HEK293T (cell line): ENCODE data around the gene PLEKHA5.

Experiments
- CTCF ChIA-PET: fragments of 350-600 bp; formaldehyde crosslinking; extraction: SDS; loops from one replicate; lab custom pipeline; 2021; ENCODE audit warnings: antibody characterized with exemption, inconsistent platforms; lab: Yijun Ruan, JAX
- POLR2A ChIA-PET: fragments of 350-600 bp; formaldehyde crosslinking; extraction: SDS; loops from one replicate; lab custom pipeline; 2020; ENCODE audit warnings: antibody characterized with exemption, inconsistent platforms; lab: Yijun Ruan, JAX
- DNase-seq: peaks from one replicate; pipeline ENCODE4 v3.0.0; 2012; ENCODE audit warnings: mixed read lengths; ENCODE audit errors: extremely low spot score
- ARNT ChIP-seq: fragments of 450-650 bp; IDR thresholded peaks from 2 replicates; pipeline ENCODE4 v1.6.1; 2017; ENCODE audit warnings: mild to moderate bottlenecking
- BHLHE40 ChIP-seq: fragments of 450-650 bp; IDR thresholded peaks from 2 replicates; pipeline ENCODE4 v1.6.1; 2016; ENCODE audit warnings: mild to moderate bottlenecking, moderate library complexity, borderline replicate concordance
- CTBP1 ChIP-seq: fragments of 450-650 bp; IDR thresholded peaks from 2 replicates; pipeline ENCODE4 v1.6.1; 2016; ENCODE audit warnings: borderline replicate concordance
- ELF4 ChIP-seq: fragments of 450-650 bp; IDR thresholded peaks from 2 replicates; pipeline ENCODE4 v1.6.1; 2017; ENCODE audit warnings: antibody characterized with exemption
- FOXA1 ChIP-seq: fragments of 450-650 bp; IDR thresholded peaks from 2 replicates; pipeline ENCODE4 v1.6.1; 2016; ENCODE audit warnings: mild to moderate bottlenecking
- FOXK2 ChIP-seq: fragments of 450-650 bp; IDR thresholded peaks from 2 replicates; pipeline ENCODE4 v1.6.1; 2016; ENCODE audit warnings: mild to moderate bottlenecking
- FOXM1 ChIP-seq: fragments of 450-650 bp; IDR thresholded peaks from 2 replicates; pipeline ENCODE4 v1.6.1; 2017; ENCODE audit warnings: mild to moderate bottlenecking, borderline replicate concordance
- HDGF ChIP-seq: fragments of 450-650 bp; IDR thresholded peaks from 2 replicates; pipeline ENCODE4 v1.6.1; 2017; ENCODE audit warnings: antibody characterized with exemption, borderline replicate concordance
- L3MBTL2 ChIP-seq: fragments of 450-650 bp; conservative IDR thresholded peaks from 2 replicates; pipeline ENCODE4 v1.6.1; 2016; ENCODE audit warnings: mild to moderate bottlenecking
- LEF1 ChIP-seq: fragments of 450-650 bp; IDR thresholded peaks from 2 replicates; pipeline ENCODE4 v1.6.1; 2017; ENCODE audit warnings: mild to moderate bottlenecking, borderline replicate concordance
- NFRKB ChIP-seq: fragments of 450-650 bp; IDR thresholded peaks from 2 replicates; pipeline ENCODE4 v1.6.1; 2016; ENCODE audit warnings: mild to moderate bottlenecking, moderate library complexity
- SP1 ChIP-seq: fragments of 450-650 bp; IDR thresholded peaks from 2 replicates; pipeline ENCODE4 v1.6.1; 2017
- SUZ12 ChIP-seq: fragments of 450-650 bp; IDR thresholded peaks from 2 replicates; pipeline ENCODE4 v1.6.1; 2016; ENCODE audit warnings: mild to moderate bottlenecking
- TARDBP ChIP-seq: fragments of 450-650 bp; IDR thresholded peaks from 2 replicates; pipeline ENCODE4 v1.6.1; 2016
- ZNF384 ChIP-seq: fragments of 450-650 bp; IDR thresholded peaks from 2 replicates; pipeline ENCODE4 v1.6.1; 2016
- TF ChIP-seq, protein P1 (sequence below): fragments of 450-650 bp; IDR thresholded peaks from 2 replicates; pipeline ENCODE4 v1.6.1; 2016

Gene PLEKHA5

DNA sequence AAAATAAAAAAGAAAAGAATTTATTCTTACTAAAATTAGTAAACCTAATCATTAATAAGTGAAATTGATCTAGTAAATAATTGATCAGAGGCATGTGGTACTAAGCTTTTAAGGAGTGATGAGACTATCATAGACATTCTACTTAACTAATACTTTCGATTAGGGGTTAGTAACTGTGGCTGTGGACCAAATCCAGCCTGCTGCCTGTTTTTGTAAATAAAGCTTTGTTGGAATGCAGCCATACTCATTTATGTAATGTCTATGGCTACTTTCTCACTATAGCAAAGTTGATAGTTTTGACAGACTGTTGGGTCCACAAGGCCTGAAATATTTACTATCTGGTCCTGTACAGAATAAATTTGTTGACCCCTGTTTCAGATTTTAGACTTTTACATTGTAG, 63.2 kb downstream of the PLEKHA5 start:
- ChIA-PET CTCF (no interaction called here), POLR2A (no interaction called here)
- no peak for DNase-seq
- TF ChIP-seq SP1 (no peak), BHLHE40 (no peak), TARDBP (no peak), FOXA1 (no peak), LEF1 (no peak), FOXK2 (no peak), SUZ12 (no peak), NFRKB (no peak), ELF4 (no peak), FOXM1 (no peak), ZNF384 (no peak), L3MBTL2 (no peak), CTBP1 (no peak), ARNT (no peak)
- TF ChIP-seq, protein P1, sequence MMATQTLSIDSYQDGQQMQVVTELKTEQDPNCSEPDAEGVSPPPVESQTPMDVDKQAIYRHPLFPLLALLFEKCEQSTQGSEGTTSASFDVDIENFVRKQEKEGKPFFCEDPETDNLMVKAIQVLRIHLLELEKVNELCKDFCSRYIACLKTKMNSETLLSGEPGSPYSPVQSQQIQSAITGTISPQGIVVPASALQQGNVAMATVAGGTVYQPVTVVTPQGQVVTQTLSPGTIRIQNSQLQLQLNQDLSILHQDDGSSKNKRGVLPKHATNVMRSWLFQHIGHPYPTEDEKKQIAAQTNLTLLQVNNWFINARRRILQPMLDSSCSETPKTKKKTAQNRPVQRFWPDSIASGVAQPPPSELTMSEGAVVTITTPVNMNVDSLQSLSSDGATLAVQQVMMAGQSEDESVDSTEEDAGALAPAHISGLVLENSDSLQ = no peak

DNA sequence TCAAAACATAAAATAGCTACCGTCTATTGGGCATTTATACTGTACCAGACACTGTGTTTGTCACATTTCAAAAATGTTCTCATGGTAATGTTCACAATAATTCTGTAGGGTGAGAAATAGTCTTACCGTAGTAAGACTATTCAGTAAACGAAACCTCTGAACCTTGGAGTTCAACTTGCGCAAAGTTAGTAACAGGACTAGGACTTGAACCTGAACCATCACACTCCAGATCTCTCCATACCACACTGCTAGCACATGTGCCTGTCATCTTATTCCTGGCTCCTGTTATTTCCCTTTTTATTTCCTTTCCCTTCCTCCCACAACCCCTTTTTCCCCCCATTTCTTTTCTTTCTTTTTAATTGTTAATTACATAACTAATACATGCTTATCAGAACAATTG, 65.4 kb downstream of the PLEKHA5 start:
- DNase-seq = no peak
- ChIA-PET CTCF (no interaction called here), POLR2A (no interaction called here)
- no peak for TF ChIP-seq FOXM1
- TF ChIP-seq NFRKB = no peak
- no peak for TF ChIP-seq SUZ12
- TF ChIP-seq HDGF = no peak
- TF ChIP-seq ARNT = no peak
- no peak for TF ChIP-seq FOXK2
- TF ChIP-seq FOXA1 = no peak
- TF ChIP-seq, protein P1 = no peak
- TF ChIP-seq BHLHE40 = no peak
- TF ChIP-seq CTBP1 = no peak
- no peak for TF ChIP-seq LEF1
- no peak for TF ChIP-seq ELF4
- no peak for TF ChIP-seq L3MBTL2
- TF ChIP-seq SP1 = no peak
- TF ChIP-seq TARDBP = no peak
- no peak for TF ChIP-seq ZNF384

DNA sequence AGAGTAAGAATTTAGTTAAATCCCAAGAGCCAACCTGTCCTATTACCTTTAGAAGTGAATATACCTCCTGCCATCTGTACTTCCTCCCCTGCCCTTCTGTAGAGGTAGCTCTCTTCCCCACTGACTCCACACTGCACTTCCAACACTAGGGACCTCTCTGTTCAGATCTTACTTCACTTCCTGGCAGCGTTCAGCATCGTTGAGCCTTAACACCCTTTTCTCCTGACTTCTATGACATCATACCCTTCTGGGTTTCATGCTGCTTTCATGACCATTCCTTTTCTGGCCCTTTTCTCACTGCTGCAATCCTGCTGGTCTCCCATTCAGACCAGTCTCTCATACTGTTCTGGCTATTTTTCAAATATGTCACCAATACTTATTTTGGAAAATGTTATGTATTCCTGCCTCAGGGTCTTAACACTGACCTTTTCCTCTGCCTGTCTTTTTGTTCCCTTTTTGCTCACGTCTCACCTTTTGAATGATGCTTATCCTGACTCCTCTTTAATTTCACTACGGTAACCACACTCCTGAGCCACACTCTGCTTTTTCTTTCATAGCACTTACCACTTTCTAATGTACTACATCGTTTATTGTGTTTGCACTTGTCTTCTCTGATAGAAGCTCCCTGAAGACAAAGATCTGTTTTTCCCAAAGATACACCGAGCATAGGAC, 67.6 kb downstream of the PLEKHA5 start:
- TF ChIP-seq CTBP1 (no peak), NFRKB (no peak), FOXA1 (no peak), L3MBTL2 (no peak), TARDBP (no peak), ELF4 (no peak), BHLHE40 (no peak), SUZ12 (no peak), ARNT (no peak), ZNF384 (no peak), HDGF (no peak), FOXK2 (no peak), SP1 (no peak), LEF1 (no peak), FOXM1 (no peak)
- TF ChIP-seq, protein P1 = no peak
- POLR2A ChIA-PET = no interaction called here
- no peak for DNase-seq
- CTCF ChIA-PET = interaction anchor here (0.5 to 0.9 kb wide), 2 partner anchors 260 to 539 kb away, joined by 3 read pairs; no protein-coding TSS in a partner anchor

DNA sequence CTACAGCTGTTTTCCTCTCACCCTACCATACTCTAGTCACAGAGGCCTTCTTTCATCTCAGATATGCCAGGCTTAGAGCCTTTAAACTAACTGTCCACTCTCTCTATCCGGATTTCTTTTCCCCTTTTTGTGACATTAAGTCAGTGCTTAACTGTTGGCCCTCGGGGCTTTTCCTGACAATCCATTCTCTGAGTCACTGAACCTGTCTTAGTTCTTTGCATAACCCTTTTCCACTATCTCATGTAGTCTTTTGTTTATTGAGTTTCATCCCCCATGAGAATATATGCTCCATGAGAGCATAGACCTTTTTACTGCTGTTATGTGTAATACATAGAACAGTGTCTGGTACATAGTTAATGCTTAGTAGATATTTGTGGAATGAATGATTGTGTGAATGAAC, 68.7 kb downstream of the PLEKHA5 start:
- ChIA-PET POLR2A (no interaction called here), CTCF (interaction anchor here (0.6 kb wide), 1 partner anchor 15 kb away, joined by 3 read pairs; no protein-coding TSS in a partner anchor)
- TF ChIP-seq TARDBP = no peak
- TF ChIP-seq FOXK2 = no peak
- TF ChIP-seq FOXA1 = no peak
- TF ChIP-seq ZNF384 = no peak
- TF ChIP-seq, protein P1 = no peak
- no peak for DNase-seq

DNA sequence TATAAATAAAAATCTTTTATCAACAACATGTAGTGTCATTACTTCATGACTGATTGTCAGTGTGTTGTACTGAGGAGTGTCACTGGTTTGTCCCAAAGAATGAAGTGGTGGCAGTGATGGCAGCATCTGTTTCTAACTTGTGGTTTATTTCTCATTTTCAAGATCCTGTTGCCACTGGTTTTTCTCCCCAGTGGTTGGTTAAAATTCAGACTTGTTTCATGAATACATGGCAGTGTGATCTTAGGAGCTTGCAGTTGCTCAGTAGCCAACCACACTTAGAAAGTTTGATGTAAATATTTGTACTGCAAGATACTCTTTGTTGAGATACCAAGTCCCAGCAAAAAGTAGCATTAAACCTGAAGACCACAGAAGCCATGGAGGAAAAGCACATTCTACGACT, 69.8 kb downstream of the PLEKHA5 start:
- no peak for TF ChIP-seq FOXK2
- TF ChIP-seq CTBP1 = no peak
- TF ChIP-seq FOXM1 = no peak
- no peak for TF ChIP-seq SP1
- no peak for TF ChIP-seq LEF1
- no peak for TF ChIP-seq ARNT
- no peak for TF ChIP-seq NFRKB
- no peak for TF ChIP-seq BHLHE40
- no peak for DNase-seq
- CTCF ChIA-PET = interaction anchor here (0.6 to 0.8 kb wide), 2 partner anchors 13 to 47 kb away, joined by 3 read pairs; no protein-coding TSS in a partner anchor
- POLR2A ChIA-PET = interaction anchor here (0.6 kb wide), 1 partner anchor 13 kb away, joined by 3 read pairs; no protein-coding TSS in a partner anchor
